ENCODE measurements around the gene DCUN1D3.

DCUN1D3 gene

DNA sequence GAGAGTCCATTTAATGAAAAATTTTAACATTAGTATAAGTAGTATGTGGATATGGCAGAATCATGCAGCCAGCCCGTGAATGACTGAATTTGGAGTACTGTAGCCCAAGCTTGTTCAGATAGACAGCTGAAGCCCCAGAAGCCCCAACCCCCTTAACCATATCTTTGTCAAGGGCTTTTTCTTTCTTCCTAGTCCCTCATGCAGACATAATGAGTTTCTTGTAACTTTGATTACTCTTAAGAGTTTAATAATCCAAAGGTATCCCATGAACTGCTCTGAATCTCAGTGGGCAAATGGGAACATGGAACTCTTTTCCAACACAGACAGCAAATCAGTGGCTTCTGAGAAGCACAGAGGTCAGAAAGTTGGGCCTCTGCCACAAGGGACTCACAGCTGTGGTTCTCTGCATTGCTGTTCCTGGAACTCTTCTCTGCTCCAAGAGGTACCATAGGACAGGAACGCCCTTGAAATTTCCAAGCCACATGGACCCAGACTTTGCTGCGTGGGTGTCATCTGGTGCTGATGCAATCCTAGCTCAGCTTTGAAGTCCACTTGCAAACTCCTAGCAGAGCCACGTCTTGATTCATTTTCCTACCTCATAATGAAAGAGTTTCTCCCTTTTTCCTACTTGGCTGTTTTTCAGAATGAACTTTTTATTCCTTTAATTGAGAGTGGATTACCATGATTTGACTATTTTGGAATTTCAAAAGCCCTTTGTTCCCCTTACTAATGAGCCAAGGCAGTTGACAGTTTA, 18.5 kb upstream of the DCUN1D3 start:
- no peak for DNase-seq

GRCh38 chr16:20916942-20917341, 16.8 kb upstream of the DCUN1D3 start:
- no peak for DNase-seq

GRCh38 chr16:20916289-20916688, 16.1 kb upstream of the DCUN1D3 start:
- DNase-seq: no peak

GRCh38 chr16:20911361-20911760, 11.2 kb upstream of the DCUN1D3 start:
- DNase-seq: peak; percentile 2

DNA sequence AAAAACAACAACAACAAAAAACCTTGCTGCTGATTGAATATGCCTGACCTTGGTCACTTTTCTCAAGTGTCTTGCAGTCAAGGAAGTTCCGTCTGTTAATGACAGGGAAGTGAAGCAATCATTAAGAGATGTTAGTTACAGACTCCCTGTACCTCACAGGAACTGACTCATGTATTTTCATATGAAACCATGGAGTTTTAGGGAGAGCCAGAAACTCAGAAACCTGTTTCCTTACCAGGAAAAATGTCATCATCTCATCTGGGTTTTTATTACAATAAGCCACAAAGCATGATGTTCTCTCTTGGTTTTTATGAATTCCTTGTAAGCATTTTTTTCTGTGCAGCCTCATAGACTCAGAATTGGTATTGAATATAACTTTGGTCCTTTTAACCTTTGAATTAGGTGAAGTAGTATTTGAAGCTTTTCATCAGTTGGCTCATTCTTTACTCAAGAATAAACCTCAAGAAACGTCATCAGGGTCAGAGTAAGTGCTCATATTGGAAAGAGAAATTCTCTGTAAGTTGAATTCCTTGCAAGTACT, 10.7 kb upstream of the DCUN1D3 start:
- DNase-seq: peak; percentile 54

GRCh38 chr16:20906341-20907255, 6.4 kb upstream of the DCUN1D3 start:
- no peak for DNase-seq

DNA sequence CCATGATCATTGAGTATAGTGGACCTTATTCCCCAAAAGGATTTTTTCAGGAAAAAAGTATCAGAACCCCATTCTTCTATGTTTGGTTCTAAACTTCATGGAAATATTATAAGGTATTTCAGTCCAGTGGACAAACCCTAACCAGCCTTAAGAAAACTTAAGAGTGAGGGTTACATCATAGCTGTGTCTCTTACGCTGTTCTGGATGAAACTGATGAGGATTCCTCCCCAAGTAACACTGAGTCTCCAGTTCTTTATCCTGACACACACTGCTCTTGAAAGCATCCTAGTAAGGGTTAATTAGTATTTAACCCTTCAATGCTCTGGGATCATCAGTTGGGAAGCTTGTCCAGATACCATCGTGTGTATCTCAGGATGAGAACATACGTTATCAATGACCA, 5.4 kb upstream of the DCUN1D3 start:
- no peak for DNase-seq

DNA sequence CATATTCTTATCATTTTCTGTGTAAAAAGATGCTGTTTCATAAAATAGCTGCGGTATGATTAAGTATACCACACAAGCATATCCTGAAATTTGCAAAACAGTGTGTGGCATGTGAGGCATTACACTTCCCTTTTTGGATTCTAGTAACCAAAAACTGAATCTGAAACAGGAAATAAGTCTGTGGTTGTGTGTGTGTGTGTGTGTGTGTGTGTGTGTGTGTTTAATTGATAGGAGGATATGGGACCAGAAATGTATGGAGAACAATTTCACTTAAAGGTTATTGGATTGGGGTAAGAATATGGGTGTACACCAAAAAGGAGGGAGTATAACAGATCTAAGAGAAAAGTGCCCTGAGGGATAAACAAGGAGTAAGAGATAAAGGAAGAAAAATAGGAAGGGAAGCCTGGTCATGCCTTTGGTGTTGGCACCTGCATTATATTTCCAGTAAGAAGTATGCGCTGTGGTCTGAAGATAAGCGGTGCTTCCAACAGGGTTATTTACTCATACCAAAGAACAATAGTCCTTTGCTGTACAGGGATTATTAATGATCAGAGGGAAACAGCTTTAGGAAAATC, 4.4 kb upstream of the DCUN1D3 start:
- DNase-seq: no peak

- DNase-seq: no peak
Measured at GRCh38 chr16:20903899-20904506, 3.8 kb upstream of the DCUN1D3 start.

DNA sequence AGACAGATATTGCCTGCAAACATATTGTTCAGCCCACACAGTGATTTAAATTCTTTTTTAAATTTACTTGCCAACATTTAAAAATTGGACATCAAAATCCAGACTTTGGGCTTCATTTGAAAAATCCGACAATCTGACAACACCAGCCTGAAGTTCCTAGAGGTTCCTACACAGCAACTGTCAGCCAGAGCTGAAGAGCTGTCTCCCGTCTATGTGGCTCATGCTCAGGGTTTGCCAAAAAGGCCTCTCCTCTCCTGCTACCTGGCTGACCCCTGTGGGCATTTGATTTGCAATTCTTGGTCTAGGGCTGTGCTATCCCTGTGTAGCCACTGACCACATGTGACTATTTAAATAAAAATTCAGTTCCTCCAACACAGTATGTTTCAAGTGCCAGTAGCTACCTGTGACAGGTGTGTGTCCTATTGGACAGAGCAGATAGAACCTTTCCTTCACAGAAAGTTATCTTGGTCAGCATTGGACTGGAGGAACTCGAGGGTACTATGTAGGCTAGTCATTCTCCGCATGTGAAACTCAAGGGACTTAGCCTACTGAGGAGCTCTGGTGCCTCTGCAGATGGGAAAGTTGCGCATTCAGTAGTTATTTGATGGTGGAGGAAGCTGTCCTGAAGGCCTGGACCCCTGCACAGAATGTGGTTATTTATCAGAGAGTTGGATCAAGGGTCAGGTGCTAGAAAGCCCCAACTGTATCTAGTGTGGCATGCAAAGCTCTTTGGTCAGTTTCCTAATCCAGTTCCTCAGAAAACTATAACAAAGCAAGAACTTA, 3.1 kb upstream of the DCUN1D3 start:
- DNase-seq: no peak

DNA sequence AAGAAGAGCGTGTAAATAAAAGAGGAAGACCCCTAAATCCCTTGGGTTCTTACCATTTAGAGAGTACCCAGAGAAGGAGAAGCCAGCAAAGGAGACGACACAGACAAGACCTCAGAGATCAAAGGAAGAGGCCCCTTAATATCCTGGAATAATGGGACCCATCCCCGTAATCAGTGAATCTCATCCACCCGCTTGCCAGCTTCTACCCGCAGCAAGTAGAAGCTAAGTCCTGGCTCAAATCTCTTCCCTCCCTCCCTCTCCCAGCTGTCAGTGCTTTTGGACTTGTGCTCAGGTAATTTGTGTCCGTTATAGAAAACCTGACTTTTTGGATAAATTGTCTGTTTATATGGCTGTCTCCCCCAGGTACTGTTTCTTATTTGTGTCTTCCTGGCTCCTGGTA, 2.3 kb upstream of the DCUN1D3 start:
- DNase-seq: no peak

GRCh38 chr16:20901436-20902112, 1.4 kb upstream of the DCUN1D3 start:
- peak; percentile 69 for DNase-seq

DNA sequence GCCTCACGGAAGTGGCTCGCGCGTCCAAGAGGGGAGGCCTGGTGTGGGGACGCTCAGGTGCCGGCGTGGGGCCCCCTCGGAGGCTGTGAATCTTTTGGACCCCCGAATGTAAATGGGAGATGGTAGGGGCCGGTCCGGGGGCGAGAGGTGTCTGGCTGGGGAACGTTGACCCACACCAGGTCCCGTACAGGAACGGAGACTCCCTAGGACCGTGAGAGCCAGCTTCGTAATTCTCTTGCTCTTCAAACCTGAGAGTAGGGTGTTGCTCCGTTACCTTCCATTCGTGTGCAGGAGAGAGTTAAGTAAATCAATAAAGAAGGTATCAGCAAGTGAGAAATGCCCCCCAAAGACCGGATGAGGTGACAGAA, 894 bp upstream of the DCUN1D3 start:
- peak; percentile 63 for DNase-seq

DNA sequence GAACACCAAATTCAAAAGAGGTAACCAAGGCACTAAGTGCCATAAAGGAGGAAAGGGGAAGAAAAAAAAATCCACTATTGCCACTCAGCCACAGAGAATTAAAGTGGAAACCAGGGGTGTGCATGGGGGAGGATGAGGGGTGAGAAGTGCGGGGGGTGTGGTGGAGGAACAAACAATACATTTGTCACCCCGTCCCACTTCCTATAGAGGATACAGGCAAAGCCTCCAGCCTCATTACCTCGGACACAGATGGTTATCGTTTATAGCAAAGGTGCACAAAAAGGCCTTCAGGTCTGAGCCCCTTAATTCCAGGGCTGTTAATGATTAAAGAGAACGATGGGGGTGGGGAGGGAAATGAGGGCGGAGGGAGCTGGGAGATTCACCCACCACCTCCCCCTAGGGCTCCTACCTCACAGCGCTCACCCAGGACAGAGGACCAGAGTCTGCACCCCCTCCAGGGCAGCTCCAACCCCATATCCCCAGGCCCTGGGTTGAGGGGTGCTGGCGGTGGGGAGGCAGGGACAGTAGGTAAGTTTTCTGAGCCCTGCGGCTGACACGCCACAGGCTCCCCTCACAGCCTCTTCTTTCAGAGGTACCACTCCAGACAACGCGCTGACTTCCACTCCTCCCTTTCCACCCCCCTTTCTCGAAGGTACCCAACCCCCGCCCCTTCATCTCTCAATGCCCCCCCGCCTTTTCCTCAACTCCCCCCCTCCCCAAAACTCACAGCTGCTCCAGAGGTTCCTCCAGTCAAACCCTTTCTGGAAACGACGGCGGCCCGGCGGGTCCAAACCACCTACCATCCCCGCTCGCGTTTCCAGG, 470 bp downstream of the DCUN1D3 start:
- DNase-seq: peak; percentile 64

DNA sequence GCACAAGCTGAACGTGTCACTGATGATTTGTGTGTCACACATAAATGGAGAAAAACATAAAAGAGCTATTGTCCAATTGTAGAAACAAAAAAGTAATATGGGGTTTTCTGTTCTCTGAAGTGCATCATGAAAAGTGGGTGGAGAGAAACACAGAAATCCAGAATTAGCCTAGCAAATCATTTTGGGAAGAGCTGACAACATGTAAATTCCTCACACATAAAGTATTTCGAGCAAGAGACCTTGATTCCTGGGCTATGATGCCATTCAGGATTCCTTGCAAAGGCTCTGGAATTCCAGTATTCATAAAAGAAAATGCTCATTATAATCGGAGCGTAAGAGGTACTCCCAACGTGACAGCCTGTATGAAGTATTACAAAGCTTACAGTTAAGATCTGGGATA, 1.1 kb downstream of the DCUN1D3 start:
- DNase-seq: no peak

DNA sequence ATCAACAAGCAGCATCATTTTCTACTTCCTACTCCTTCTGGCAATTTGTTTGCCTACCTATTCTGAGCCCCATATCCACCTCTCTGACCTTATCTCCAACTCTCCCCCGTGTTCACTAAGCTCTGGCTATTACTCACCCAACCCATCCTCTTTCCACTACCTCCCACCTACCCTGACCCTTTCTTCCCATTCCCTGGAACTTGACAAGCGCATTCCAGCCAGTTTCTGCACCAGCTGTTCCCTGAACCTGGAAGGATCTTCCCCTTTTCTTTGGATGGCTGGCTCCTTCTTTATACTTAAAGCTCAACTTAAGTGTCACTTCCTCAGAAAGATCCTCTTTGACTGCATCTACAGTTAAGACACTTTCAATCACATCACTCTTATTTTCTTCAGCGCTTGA, 2.2 kb downstream of the DCUN1D3 start:
- no peak for DNase-seq

DNA sequence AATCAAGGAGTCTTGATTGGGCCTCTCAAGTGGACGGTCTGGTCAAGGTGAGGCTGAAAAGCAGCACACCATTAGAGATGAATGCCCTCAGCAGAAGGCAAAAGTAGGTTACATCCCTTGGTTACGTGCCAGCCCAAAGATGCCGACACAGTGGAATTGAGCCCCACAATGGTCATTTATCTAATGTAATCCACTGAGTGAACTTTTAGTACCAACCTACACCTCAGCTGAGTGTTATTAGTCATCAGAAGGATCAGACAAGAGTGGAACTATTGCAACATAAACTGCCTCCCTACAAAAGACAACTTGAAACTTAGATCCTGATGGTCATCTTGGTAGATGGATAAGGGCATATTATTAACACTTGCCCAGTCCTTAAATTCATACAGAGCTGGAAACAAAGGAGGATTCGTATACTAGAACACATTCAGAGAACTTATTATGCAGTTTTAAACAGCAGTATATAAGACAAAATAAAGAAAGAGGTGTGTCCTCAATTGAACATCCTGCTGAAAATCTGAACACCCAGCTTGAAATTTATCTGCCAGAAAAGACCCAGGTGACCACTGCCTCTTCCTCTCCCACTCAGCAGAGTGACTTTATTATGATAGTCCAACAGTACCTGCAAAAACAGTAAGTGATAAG, 2.8 kb downstream of the DCUN1D3 start:
- DNase-seq: no peak

DNA sequence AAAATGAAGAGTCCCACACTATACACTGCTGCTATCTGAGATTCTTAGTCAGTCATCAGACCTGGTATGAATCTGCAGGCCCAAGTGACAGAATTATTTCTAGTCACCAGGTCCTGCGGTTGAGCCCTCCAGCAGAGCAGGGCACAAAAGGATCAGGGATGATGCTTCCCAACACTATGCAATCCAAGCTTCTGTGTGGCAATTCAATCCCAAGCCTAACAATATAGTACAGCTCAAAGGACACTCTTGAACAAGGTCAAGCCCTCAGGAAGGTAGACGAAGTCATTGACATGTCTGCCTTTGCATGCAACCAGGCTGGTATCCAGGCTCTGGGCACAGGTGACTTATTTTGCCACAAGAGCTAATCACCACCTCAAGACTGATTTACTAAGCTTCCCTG, 5.8 kb downstream of the DCUN1D3 start:
- no peak for DNase-seq

DNA sequence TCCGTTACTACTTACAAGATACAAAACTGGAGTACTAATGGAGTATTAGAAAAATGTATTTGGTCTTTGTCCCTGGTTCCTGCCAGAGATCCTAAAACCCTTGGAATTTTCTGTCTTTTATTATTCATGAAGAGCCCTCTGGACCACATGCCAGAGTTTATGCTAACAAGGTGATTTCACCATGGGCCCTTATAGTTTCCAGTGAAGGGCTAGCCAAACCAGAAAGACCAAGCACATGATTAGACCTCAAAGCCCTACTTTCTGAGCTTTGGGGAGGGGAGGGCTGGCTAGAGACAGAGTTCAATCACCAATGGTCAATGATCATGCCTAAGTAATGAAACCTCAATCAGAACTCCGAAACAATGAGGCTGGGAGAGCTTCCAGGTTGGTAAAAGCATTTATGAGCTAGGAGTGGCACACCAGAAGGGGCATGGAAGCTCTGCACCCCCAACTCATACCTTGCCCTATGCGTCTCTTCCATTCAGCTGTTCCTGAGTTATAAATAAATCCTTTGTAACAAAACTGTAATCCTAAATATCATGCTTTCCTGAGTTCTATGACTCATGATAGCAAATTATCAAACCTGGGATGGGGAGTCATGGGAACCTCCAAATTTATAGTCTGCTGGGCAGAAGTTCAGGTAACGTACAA, 10.4 kb downstream of the DCUN1D3 start:
- no peak for DNase-seq

- DNase-seq: no peak
Measured at GRCh38 chr16:20887207-20887606, 13.0 kb downstream of the DCUN1D3 start.
